Activated T-cell treated with anti-CD3 and anti-CD28 coated beads for 4 hours (primary cell): ENCODE measurements around the gene OPALIN.
"Not testable (repeated sequence)": the region's sequence is repeated elsewhere in the genome, so short reads cannot be mapped to it uniquely, and the experiment has no call there.

Experiments
- DNase-seq: peaks from one replicate; pipeline ENCODE4 v3.0.0-alpha.2; 2020

OPALIN gene

DNA sequence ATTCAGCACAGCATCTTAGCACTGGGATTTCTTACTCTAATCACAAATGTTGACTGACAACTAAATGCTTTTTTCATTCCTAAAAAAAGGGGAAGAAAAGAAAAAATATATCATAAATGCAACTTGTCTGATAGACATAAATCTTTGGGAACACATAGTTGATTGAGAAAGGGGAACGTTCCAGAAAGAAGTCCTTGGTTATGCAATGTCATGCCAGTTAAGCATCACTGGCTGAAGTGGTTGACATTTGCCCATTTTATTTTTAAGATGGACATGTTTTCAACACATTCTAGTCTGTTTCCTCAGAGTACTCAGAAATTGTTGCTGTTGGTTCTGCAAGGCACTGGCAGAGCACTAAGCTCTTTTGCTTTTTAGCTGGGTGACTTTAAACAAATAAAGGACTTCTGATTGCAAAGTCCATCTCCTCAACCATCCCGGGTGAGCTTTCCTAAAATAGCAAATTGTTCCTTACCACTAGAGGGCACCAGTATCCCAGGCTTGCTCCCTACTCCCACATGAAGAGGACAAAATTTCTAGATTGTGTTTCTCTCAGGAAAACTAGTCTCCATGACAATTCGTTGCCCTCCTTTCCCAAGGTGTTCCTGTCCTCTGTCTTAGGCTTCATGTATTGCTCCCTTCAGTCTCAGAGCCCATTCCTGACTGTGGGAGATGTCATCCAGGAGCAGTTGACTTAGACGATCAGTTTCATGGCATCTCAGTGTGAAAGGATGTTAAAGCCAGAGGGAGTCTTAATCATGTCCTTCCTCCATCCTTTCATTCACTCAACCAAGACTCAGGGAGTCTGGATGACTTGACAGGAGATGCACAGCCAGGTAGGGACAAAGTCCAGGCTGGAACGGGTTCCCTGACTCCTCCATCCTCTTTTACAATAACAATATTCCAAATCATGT, 23.9 kb downstream of the OPALIN start:
- no peak for DNase-seq

DNA sequence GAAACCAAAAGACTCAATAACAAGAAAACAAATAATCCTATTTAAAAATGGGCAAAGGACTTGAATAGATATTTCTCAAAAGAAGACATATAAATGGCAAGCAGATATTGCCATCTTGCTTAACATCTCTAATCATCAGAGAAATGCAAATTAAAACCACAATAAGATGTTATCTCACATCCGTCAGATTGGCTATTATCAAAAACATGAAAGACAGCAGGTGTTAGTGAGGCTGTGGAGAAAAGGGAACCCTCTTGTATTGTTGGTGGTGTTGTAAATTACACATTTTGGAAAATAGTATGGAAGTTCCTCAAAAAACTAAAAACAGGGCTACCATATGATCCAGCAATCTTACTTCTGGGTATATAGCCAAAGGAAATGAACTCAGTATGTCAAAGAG, 25.7 kb downstream of the OPALIN start:
- DNase-seq, result no peak

DNA sequence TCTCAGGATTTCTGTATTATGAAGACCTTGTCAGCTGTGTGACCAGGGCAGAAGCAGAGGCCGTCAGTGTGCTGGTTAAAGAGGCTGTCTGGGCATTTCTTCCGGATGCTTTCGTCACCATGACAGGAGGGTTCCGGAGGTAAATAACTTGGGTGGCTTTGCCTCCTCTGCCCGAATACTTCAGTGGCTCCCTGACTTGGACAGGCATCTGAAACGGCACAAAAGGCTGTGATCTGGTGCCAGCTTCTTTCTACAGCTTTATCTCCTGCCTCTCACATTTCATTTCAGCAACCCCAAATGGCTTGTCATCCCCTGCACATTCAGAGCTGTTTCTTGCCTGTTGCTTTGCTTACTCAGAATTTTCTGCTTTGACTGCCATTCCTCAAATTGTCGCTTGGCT, 31.3 kb downstream of the OPALIN start:
- no peak for DNase-seq

DNA sequence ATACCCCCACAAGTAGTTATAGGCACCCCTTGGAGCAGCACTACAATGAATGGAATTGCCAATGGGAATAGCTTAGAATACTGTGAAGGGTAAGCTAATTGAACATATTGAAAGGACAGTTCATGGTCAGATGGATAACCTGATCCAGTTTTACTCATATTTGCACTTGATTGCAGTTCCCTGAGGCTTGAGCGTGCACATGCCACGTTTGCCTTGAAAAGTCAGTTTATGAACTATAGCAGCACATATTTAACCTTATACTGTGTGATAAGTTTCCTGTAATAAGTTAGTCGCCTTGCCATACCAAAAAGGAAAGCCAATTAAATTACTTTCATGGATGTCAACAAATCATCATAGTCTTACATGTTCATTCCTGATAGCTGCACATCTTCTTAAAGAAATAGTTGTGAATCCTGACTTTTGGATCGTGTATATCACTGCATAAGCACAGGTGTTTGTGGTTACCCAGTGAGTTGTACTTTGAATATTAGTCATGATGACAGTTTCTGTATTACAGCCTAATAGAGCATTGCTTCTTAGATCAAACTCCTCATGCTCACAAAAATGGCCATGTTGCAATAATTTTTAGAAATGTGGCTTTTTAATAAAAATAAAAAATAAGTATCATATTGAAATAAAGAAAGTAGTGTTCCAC, 33.0 kb downstream of the OPALIN start:
- no peak for DNase-seq

DNA sequence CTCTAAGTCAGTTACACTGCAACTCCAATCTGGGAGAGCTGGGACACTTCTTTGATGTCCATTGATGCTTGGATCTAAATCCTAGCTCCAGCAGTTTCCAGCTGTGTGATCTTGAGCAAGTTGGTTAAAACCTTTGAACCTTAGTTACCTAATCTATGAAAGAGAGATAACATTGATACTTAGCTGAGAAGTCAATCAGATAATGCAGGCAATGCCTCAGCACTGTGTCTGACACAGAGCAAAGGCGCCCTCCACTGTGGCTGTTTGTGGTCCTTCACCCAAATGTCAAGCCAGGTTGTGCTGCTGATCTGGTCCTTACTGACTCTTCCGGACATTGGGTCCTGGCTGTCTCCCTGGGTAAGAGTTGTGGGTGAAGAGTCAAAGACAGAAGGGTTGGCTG, 34.4 kb downstream of the OPALIN start:
- DNase-seq, result no peak

DNA sequence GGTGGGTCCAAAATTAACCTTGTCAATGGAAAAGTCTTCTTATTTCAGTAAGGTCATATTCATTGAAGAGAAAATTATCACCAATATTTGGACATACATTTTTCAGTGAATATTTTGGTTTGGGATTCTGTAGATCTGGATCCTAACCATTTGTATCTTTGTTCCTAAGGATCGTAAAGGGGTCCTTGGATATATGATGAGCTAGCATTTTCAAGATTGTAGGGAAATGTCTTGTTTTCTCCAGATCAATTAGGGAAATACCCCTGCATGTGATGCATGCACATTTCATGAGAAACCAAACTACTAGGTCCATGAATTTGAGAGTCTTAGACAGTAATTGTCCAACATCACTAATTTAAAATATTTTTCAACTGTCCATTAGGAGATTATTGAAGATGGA, 36.5 kb downstream of the OPALIN start:
- DNase-seq, result no peak

DNA sequence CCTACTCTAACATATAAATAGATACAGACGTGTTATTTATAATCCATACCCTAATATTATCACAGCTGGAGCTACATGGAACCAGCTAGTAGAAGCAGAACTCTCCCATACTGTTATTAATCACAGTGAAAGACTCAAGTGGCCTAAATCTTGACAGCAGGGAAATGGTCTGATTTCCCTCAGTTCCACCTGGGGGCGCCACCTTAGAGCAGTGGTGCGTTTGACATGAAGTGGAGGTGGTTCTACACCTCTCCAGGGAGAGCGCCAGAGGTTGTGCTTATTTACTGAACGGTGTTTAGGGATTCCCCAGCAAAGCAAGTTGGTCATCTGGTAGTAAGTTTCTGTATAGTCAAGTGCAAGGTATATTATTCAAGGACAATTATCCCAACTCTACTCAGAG, 37.0 kb downstream of the OPALIN start:
- DNase-seq, result no peak

DNA sequence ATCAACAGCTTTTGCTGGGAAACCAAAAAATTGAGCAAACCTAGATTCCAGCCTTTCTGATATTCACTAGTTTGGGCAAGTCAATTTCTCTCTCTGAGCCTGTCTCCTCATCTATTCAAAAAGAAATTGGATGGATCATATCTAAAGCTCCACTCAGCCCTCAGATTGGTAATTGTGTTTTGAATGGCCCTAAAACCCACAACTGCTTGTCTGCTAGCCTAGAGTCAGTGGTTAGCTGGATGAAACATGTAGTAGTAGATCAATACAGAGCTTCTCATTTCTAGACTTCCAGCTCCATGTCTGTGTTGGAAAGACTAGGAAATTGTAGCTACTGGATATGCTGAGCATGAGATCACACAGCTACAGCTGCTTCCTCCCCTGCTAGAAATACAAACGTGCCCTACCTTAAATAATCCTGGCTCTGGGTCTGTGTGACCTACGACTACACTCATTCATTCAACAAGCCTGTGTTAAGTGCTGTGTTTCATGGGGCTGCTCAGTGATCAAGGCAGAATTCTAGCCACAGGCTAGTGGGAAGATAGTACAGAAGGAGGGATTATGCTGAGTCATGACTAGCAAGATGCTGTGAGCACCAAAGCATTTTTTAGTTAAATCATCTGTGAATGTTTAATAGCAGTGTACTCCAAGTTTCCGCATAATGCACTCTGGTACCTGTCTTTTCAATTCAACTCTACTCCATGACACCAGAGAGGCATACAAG, 38.9 kb downstream of the OPALIN start:
- no peak for DNase-seq

DNA sequence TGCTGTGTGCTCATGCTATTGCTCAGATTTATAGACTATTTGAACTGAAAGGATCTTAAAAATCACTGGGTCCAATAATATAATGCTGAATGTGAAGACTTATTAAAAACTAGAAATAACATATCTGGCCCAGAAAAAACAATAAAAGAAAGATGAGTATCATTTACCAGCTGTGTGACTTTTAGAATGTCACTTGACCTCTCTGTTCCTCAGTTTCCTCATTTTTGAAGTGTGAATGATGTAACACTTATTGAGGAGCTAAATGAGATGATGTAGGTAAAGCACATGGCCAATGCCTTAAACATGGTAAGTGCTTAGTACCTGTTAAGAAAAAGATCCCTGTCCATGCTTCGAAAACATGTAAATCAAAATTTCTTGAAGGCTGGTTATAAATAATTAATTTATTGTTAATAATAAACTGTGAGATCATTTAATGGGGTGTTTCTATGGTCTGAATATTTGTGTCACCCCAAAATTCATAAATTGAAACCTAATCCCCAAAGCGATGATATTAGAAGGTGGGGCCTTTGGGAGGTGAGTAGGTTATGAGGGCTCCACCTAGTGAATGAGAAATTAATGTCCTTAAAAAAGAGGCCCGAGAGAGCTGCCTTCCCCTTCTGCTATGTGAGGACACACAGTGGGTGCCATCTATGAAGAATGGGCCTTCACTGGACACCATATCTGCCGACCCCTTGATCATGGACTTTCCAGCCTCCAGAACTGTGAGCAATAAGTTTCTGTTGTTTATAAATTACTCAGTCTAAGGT, 41.6 kb downstream of the OPALIN start:
- DNase-seq, result no peak

DNA sequence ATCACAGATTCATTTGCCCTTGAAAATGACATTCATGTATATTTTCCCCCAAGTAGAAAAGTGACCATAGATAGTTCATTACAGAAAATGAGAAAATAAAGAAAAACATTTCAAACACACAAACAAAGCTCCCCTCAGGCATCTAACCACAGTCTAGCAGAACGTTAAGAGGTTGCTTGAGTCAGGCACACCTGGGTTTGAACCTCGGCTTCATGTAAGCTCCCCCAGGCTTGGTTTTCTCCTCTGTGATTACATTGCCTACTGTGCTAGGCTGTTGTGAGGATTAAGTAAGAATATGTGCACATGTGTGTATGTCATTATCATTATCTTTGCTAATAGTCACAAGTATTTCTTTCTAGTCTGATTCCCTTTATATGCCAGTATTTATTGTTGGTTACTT, 45.5 kb downstream of the OPALIN start:
- DNase-seq, result no peak

DNA sequence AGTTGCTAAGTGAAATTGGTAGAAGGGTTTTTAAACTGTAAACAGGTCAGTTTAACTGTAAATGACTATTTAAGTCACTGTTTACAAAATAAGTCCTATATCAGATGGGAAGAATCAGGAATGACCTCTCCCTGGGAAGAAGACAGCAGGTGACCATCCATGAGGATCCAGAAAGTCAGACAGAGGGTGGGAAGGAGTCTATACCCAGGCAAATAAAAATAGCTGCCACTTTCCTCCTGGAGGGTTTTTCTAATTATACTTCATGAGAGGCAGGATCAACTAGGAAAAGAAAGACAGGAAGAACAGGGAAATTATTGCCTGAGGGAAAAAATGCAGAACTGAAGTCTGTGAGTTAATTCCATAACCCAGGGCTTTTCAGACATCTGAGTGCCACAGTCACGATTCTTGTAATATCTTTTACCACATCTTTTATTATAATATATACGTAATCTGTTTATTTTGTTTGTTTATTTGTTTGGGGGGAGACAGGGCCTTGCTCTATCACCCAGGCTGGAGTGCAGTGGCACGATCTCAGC, 47.6 kb downstream of the OPALIN start:
- no peak for DNase-seq

DNA sequence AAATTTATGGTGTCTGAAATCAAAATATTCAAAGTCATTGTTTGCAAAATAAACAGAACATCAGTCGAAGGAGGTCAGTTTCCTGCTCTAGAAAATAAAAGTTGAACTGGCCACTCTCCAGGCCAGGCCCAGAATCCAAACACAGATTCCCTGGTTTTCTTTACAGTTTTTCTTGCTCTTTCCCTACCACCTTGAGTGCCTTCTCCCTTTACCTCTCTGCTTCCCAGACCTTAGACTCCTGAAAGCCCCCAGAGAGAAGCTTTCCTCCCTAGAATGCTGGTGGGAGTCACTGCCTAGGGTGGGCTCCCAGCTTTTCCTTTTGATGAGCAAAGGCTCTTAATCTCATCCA, 48.5 kb downstream of the OPALIN start:
- DNase-seq, result no peak

DNA sequence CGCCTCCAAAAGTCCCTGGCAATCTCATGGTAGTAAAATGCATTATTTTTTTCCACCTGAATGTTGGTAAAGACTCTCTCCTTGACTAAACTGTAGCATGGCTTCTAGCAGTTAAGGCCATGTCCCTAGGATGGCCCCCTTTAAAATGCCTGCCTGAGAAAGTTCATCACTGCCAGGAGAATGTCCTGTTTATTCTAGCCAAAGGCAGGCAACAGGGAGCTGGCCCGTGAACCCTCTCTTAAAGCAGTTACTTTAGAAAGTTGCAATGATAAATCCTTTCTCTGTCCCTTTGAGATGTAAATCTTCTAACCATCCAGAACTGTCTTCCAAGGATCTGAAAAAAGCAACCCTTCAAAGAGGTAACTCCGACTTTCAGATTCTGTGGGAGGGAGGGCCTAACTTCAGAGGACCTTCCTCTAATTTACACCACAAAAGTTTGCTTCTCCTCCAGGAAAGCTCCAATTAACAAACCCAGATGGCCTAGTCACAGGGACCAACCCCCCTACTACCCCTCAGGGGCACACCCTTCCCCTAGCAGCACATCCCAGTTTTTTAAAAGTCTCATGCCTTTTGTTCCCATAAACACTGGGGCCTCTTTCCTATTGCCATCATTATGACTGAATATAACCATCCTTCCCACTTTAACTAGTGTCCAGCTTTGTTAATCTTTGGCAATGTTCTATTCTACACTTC, 49.0 kb downstream of the OPALIN start:
- DNase-seq, result no peak

DNA sequence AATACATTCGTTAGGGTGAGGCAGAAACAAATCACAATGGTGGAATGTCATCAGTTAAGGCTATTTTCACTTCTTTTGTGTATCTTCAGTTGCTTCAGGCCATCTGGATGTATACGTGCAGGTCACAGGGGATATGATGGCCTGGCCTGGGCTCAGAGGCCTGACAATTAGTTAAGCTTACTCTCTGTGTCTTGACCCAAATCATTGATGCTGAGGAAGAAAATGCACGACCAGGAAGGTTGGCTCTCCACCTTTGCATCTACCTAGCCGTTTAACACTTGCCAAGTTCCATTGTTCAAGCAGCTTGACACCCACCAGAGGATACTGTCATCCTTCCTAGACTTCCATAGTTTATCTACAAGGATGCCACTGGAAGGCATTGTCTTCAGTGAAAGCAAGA, 49.9 kb downstream of the OPALIN start:
- DNase-seq, result not testable (repeated sequence)

DNA sequence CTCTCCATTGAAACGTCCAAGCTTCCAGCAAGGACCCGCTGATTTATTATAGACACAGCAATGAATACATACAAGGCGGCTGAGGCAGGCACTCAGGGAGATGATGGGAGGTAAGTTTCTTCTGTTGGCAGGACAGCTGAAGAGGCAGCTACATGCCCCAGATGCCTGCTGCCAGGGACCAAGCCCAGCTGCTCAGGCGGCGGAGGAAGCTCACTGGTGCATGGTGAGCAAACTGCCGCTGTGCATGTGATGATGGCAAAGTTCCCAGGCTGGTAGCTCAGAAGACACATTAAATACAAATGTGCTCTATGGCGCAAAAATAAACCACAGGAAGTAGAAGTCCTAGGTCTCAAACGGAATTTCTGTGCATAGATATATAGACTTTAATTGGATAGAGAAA, 52.3 kb downstream of the OPALIN start:
- no peak for DNase-seq

DNA sequence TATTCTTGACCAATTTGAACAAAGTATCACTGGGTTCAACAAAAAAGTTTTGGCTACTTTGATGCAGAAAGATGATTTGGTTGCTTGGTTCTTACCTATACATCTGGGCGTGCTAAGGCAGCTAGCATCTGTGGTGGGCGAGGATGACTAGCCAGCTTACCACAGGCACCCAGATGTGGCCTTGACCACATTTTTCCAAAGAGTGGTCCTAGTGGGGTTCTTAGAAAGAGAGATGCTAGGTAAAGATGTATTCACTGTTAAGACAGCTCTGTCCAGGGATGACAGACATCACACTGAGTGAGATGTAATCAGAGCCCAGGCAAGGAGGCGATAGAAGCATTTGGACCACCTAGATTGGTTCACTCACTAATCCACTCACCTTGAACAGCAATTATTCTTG, 53.8 kb downstream of the OPALIN start:
- no peak for DNase-seq

DNA sequence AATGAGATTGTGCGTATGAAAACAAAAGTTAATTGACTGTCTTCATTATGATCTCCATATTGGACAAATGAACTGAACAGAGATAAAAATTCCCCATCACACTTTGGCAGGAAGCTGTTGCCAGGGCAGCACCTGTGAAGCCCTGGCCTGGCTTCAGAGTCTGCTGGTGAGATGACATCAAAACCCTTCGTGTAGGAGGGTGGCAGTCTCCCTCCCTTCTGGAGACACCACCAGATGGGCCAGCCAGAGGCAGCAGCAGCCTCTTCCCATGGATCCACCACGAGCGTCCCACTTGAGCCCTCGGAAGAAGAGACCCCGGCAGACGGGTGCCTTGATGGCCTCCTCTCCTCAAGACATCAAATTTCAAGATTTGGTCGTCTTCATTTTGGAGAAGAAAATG, 54.6 kb downstream of the OPALIN start, which contains the start of gene DNTT:
Gene DNTT (plus strand): TSS at position 205 of the 400 bp plus-strand sequence. CDS start 64 bp downstream, at position 269.
- DNase-seq, result no peak

DNA sequence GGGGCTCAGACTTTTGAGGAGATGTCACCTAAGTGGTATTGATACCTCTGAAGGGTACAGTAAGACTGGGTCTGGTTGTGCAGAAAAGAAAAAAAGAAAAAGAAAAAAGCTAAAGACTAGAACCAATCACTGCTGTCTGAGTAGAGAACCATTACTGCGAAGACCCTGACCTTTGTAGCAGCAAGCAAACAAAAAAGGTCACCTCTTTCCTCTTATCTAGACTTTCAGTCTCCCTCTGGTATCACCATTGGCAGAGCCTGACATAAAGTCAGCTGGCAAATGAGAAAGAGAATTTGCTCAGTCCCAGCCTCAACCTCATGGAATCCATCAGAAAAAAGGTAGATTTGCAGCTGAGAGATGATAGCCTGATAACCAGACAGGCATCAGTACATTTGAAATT, 57.2 kb downstream of the OPALIN start:
- no peak for DNase-seq

DNA sequence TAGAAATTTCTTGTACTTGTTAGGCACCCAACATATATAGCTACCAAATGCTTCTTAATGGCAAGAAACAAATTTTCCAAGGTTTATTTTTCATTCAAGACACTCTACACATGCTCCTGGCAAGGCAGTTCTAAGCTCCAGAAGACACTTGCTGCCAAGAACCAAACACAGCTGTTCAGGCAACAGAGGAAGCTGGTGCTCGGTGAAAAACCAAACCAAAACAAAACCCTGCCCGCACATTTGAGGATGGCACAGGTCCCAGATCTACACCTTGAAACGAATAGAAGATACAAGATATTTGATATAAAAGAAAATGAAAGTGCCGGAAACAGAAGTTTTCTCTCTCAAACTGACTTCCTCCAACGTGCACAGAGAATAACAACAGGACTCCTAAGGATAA, 59.4 kb downstream of the OPALIN start:
- DNase-seq, result no peak

DNA sequence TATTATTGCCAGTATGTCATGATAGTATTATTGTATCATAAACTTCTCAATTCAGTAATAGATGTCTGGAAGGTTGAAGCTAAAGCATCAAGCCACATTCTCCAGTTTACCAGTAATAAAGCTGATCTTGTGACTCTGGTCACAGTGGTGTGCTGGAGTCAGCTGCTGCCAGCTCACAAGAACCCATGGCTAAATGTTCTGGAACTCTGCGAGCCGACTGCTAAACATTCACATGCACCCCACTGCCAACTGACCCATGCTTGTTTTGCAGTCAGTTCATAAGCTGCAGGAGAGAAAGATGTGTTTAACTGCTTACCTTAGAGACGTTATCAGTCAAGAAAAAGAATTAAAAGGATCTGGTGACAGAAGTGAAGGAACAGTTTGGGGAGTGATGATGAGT, 60.4 kb downstream of the OPALIN start:
- no peak for DNase-seq

DNA sequence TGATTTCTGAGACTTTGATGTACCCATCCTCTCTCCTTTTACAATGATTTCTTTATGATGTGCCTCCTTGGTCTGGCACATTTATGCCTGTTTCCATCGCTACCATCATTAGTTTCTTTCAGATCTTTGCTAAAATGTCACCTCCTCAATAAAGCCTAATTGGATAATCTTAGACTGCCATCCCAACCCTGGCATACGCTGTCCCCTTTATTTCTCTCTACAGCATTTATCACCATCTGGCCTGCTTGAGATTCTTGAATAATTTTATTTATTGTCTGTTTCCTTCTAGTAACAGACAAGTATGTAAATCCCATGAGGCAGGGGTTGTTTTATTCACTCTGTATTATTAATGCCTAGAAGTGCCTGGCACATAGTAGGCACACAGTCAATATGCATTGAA, 61.3 kb downstream of the OPALIN start:
- no peak for DNase-seq

DNA sequence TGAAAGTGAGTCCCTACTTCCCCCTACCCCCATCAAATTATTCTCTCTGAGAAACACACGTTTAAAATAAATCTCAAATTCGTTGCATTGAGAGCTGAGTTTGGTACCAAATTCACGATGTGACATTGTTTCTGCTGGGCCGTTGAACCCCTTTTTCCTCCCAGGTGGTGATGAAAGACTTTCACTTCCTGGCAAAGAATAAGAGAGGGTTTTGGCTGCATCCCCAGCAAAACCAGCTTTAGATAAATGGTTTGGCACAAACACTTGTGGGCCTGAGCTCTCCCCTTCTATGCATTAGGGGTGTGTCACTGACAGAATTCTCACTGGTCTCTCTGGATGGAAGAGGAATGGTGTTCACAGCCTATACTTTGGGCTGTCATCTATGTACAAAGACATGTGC, 63.3 kb downstream of the OPALIN start:
- DNase-seq, result no peak
